Suprapubic skin (tissue), 4 donors: Measurements from ENCODE around the gene MIER1. TPM values are rescaled to one million over a fixed set of nuclear protein-coding genes. Genes with fewer than 3 reads are reported as not detected.

Experiments used
- DNase-seq, 2 donors: peaks; one replicate each; pipeline ENCODE4 v3.0.0-alpha.2; 2019; ENCODE audit warnings: low spot score in 2 of 2
- H3K27ac ChIP-seq: fragments of 200-600 bp; sonication (generic); one replicate; pipeline ENCODE4 v1.5.1; 2019
- H3K27me3 ChIP-seq: fragments of 200-600 bp; sonication (generic); one replicate; pipeline ENCODE4 v1.5.1; 2019
- H3K36me3 ChIP-seq: fragments of 200-600 bp; sonication (generic); one replicate; pipeline ENCODE4 v1.5.1; 2019
- H3K4me1 ChIP-seq: fragments of 200-600 bp; sonication (generic); one replicate; pipeline ENCODE4 v1.5.1; 2019
- H3K4me3 ChIP-seq: fragments of 200-600 bp; sonication (generic); one replicate; pipeline ENCODE4 v1.5.1; 2019; ENCODE audit warnings: mild to moderate bottlenecking
- H3K9me3 ChIP-seq: fragments of 200-600 bp; sonication (generic); one replicate; pipeline ENCODE4 v1.5.1; 2019
- CTCF ChIP-seq, 2 donors: fragments of 200-600 bp in 1 of 2; fragments of 450-650 bp in 1 of 2; sonication (generic) in 1 of 2; IDR thresholded peaks; one replicate each; pipeline ENCODE4 v1.5.1; 2016 to 2019; ENCODE audit warnings: antibody characterized with exemption in 2 of 2, mild to moderate bottlenecking in 1 of 2, moderate library complexity in 1 of 2
- EP300 ChIP-seq: sonication (generic); formaldehyde crosslinking; IDR thresholded peaks from one replicate; pipeline ENCODE4 v1.6.1; 2017; ENCODE audit warnings: antibody characterized with exemption
- POLR2A ChIP-seq, 2 donors: fragments of 450-650 bp; IDR thresholded peaks; one replicate each; pipeline ENCODE4 v1.6.1; 2017; ENCODE audit warnings: antibody characterized with exemption in 2 of 2, mild to moderate bottlenecking in 2 of 2, moderate library complexity in 2 of 2
- POLR2AphosphoS5 ChIP-seq, 3 donors: sonication (generic); formaldehyde crosslinking; IDR thresholded peaks; one replicate each; pipeline ENCODE4 v1.6.1; 2017; ENCODE audit warnings: antibody characterized with exemption in 3 of 3
- WGBS: methylation state at CpG from one replicate; pipeline ENCODE4 v1.1.5; 2018; 5-methylcytosine and 5-hydroxymethylcytosine counted together
- total RNA-seq, 4 donors: library from RNA; depleted of rRNA; stranded (reverse); fragments of >200 nt; gene quantifications; one replicate each; pipeline ENCODE4 v1.1.0, GENCODE V29; 2016

MIER1 gene
- total RNA-seq, 4 donors from 2014 or later: 17.1 to 43.2 (median 27.5) TPM

- no peak for TF ChIP-seq POLR2A (IDR thresholded peaks at IDR 0.05)
- no peak for TF ChIP-seq EP300
- no peak for TF ChIP-seq POLR2AphosphoS5 (IDR thresholded peaks at IDR 0.05)
- TF ChIP-seq CTCF (IDR thresholded peaks at IDR 0.05): no peak
- no peak overlapping the region for H3K27ac ChIP-seq
- no peak for DNase-seq
- H3K4me3 ChIP-seq: no peak overlapping the region
- no peaks in the 10 kb centered on the region for H3K9me3 ChIP-seq
- WGBS: 91% methylated on average over 4 of the region's 4 CpGs
- peaks cover 11% of the 10 kb centered on the region for H3K4me1 ChIP-seq
- peaks cover 8% of the 10 kb centered on the region for H3K36me3 ChIP-seq
- H3K27me3 ChIP-seq: no peaks in the 10 kb centered on the region
Observed at GRCh38 chr1:67031859-67032247, 107.1 kb downstream of the MIER1 start.

Other genes starting within 250 kb of the MIER1 start
- 1 to 10 TPM in 2 of 4 donors, not detected in 2; 1.1 to 2.6 TPM for gene DYNLT5, start 172.5 kb upstream of the MIER1 start, total RNA-seq
- not detected for gene INSL5, start 123.7 kb upstream of the MIER1 start, total RNA-seq
- 1 to 10 TPM; 1.5 to 3.7 (median 3.3) TPM for gene DNAI4, start 134 bp upstream of the MIER1 start, total RNA-seq
- 10 to 100 TPM; 11.3 to 20.3 (median 17.4) TPM for gene SLC35D1, start 129.2 kb downstream of the MIER1 start, total RNA-seq
- not detected for gene C1orf141, start 210.0 kb downstream of the MIER1 start, total RNA-seq
- not detected for gene IL23R, start 241.5 kb downstream of the MIER1 start, total RNA-seq